Erythroblast (primary cell): ENCODE data around the gene CCSER2.
"Not testable (repeated sequence)": the region's sequence is repeated elsewhere in the genome, so short reads cannot be mapped to it uniquely, and the experiment has no call there.

Source experiments
- DNase-seq, 2 experiments: peaks; one replicate each; lab custom pipeline; 2025; lab: John Stamatoyannopoulos, UW
- GATA1 ChIP-seq: IDR thresholded peaks from 2 replicates; pipeline ENCODE4 v1.6.1; 2011; ENCODE audit warnings: low read depth, mild to moderate bottlenecking, control low read depth, low read length, moderate library complexity
- POLR2A ChIP-seq: IDR thresholded peaks from 2 replicates; pipeline ENCODE4 v1.6.1; 2011; ENCODE audit warnings: mild to moderate bottlenecking, low read length

The CCSER2 gene

DNA sequence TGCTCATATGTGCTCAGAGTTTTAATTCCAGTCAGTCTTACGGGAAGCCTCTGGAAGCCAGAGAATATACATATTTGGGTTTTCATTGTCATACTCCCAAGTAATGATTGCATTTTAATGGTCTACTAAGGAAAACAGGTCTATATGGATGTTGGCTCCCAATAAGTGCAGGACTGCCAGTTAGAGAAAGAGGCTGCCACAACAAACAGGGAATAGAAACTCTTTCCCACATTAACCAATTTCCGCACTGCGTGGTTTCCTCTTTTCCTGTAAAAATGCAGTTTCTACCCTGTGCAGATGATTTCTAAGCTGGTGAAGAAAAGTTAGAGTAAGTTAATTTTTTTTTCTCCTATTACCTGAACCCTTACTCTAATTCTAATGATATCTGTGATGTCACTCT lies 78.2 kb downstream of the CCSER2 start:
- DNase-seq, result no peak
- TF ChIP-seq GATA1, result no peak
- no peak for TF ChIP-seq POLR2A

DNA sequence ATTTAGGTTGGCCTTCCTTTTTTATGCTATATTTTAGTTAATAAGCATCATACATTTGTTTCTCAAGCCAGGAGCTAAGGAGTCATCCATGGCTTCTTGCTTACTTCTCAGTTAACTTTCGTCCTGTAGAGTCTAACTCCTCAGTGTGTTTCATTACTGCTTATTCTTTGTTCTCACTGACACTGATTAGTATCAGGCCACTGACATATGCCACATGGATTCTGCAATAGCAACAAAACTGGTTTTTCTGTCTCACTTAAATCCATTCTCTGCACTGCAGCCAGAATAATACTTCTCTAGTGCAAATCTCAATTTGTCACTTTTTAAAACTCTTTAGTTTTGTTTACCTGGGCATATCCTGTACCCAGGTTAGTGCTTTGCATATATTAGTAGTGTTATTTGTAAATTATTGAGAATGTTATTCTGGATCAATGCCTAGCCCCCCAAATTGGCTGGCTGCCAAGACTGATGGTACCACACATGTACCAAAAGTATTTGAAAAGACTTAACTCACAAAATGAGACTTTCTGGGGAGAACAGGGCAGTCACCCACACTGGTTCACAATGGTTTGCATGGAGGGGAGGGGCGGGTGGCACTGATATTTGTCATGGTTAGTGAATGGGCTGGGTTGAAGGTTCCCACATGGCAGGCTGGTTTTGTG lies 79.1 kb downstream of the CCSER2 start:
- TF ChIP-seq POLR2A (no peak), GATA1 (no peak)
- no peak for DNase-seq

DNA sequence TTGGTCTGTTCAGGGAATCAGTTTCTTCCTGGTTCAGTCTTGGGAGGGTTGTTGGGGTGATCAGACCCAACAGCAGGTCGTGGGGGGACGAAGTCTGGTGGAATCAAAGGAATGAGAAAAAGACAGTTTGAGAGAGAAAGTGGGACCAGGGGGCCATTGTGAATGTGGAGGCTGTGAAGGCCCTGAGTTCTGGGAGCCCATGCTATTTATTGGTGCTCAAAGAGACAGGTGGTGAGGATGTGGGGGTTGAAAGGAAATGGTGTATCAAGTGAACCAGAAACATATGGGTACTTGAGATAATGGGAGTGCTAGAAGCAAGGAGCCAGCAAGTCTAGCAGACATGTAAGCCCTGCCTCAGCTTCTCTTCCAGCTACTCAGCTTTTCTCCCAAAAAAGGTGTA lies 84.1 kb downstream of the CCSER2 start:
- TF ChIP-seq GATA1 (no peak), POLR2A (no peak)
- DNase-seq, result no peak

DNA sequence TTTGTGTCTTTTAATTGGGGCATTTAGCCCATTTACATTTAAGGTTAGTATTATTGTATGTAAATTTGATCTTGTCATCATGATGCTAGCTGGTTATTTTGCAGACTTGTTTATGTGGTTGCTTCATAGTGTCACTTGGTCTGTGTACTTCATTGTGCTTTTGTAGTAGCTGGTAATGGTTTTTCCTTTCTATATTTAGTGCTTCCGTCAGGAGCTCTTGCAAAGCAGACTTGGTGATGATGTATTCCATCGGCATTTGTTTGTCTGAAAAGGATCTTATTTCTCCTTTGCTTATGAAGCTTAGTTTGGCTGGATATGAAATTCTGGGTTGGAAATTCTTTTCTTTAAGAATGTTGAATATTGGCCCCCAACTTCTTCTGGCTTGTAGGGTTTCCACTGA lies 85.7 kb downstream of the CCSER2 start:
- not testable (repeated sequence) for DNase-seq

DNA sequence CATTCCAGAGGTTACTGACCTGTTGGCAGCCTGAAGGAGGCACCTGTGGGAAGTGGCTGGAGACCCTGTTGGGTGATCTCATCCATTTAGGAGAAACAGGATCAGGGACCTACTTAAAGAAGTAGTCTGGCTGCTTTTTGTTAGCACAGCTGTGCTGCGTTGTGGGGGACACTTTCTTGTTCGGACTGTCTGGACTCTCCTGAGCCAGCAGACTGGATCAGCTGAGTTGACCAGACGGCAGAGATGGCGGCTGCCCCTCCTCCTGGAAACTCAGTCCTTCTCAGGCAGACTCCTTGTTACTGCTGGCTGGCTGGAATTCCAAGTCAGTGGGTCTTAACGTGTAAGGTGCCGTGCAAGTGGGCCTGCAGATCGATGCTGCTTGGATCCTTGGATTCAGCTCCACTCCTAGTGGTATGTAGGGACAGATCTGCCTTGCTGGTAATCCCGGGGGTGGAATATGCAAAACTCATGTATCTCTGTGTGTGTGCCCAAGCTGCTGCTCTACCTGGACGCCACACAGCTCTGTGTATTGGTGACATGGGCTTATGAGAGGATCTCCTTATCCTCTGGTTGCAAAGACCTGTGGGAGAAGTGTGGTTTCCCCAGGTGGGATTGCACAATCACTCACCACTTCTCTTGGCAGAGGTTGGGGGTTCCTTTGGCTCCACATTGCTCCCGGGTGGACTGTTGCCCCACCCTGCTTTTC lies 87.3 kb downstream of the CCSER2 start:
- TF ChIP-seq GATA1 (no peak), POLR2A (no peak)
- no peak for DNase-seq

DNA sequence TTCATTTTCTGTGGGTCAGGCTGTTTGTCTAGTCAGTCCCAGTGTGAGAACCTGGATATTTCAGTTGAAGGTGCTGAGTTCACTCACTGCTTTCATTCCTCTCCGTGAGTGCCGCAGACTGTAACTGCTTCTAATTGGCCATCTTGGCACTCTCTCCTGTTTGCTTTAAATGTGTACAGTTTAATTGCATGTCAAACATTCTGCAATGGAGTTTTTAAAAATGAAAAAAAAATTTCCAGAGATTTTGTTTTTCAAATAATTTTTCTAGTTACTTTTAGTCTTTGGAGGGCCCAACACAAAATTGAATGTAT lies 87.8 kb downstream of the CCSER2 start:
- no peak for DNase-seq
- no peak for TF ChIP-seq GATA1
- TF ChIP-seq POLR2A, result no peak

DNA sequence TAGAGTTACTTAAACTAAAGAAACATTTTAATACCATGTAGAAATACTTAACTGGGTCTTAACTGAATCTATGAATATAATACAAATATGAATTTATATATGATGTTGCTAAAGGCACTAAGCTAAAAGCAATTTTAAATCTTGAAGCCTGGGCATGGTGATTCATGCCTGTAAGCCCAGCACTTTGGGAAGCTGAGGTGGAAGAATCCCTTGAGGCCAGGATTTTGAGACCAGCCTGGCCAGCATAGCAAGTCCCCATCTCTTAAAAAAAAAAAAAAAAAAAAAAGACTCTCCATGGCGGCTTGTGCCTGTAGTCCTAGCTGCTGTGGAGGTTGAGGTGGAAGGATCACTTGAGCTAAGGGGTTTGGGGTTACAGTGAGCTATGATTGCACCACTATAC lies 95.3 kb downstream of the CCSER2 start:
- DNase-seq, result no peak
- no peak for TF ChIP-seq POLR2A
- no peak for TF ChIP-seq GATA1

DNA sequence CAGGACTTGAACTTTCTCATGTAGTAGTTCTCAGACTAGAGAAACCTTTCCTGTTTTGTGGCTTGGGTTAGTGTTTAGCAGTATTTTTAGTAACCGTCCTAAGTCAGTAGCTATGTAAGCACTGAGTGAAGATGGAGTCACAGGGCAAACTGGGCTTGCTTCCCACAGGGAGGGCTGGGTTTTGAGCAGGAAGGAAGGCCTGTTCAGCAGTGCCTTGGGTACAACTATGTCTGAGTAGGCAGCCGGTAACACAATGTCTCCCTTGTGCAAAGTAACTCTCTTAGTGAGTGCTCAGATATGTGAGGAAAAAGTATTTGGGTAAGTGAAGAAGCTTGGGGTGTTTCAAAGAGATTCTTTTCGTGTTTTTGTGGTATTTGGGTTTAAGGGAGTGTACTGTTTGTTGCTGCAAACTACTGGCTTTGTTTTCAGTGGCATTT lies 96.4 kb downstream of the CCSER2 start:
- DNase-seq, result no peak
- TF ChIP-seq POLR2A (no peak), GATA1 (no peak)

DNA sequence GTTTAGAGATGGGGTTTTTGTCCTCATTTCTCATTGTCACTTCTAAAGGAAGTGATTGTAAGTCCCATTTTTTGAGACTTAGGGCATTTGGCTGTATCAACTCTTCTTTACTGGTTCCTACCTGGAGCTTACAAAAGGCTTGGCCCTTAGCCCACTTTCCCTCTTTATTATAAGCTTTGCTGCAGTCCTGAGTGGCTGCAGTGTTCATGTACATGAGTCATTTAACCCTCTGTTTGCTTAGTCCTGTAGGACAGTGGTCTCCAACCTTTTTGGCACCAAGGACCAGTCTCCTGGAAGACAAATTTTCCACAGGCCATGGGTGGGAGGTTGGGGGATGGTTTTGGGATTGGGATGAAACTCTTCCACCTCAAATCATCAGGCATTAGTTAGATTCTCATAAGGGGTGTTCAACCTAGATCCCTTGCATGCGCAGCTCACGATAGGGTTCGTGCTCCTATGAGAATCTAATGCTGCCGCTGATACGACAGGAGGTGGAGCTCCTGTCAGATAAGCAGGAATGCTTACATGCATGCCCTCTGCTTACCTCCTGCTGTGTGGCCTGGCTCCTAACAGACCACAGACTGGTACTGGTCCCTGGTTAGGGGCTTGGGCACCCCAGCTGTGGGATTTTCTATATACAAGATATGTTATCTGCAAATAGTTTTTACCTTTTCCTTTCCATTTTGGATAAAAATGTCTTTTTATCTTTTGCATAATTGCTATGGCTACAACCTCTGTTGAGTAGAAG lies 99.7 kb downstream of the CCSER2 start:
- DNase-seq, result no peak
- TF ChIP-seq GATA1 (no peak), POLR2A (no peak)

DNA sequence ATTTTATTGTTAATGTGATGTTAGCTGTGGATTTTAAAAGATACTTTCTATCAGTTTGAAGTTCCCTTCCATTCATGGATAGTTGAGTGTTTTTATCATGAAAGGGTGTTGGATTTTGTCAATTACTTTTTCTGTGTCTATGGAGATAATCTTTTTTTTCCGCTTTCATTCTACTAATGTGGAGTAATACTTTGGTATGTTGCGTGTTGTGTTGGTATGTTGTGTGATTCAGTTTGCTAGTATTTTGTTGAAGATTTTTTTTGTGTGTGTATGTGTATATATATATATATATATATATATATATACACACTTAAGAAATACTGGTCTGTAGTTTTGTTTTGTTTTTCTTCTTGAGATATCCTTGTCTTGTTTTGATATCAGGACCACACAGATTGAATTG lies 100.3 kb downstream of the CCSER2 start:
- TF ChIP-seq POLR2A (no peak), GATA1 (no peak)
- DNase-seq, result no peak

DNA sequence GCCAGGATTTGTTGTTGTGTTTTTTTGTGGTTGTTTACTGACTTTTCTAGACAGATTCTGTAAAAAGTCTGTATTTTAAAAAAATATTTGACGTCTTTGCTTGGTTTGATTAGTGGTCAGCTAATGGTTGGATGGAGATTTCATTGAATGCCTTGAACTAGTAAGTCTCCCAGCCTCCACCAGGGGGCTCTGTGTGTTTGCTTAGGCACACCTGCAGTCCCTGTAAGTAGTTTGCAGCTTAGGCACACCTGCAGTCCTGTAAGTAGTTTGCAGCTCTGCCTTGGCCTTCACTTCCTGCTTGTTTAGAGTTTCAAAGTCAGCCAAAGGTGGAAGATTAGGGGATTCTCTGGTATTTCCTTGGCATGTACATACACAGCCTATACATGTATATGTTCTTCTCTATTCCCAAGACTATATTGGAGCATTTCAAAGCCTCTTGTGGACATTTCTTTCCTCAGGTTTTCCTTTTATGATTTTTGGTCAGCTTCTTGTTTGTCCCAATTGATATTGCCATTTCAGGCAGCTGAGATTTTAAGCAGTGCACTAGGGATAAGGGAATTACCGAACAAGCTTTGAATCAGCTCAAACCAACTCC lies 101.6 kb downstream of the CCSER2 start:
- peak; percentile 60 to 74 for DNase-seq
- TF ChIP-seq POLR2A (no peak), GATA1 (no peak)

DNA sequence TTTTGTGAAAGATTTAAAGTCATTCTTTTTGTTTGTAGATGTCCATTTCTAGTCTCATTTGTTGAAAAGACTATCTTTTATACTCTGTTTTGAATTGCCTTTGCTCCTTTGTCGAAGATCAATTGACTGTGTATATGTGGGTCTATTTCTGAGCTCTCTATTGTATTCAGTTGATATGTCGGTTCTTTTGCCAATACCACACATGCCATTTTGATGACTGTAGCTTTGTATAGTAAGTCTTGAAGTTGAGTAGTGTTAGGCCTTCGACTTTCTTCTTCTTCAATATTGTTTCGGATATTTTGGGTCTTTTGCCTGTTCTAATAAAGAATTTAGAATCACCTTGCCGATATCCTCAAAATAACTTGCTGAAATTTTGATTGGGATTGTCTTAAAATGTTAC lies 104.5 kb downstream of the CCSER2 start:
- no peak for TF ChIP-seq GATA1

DNA sequence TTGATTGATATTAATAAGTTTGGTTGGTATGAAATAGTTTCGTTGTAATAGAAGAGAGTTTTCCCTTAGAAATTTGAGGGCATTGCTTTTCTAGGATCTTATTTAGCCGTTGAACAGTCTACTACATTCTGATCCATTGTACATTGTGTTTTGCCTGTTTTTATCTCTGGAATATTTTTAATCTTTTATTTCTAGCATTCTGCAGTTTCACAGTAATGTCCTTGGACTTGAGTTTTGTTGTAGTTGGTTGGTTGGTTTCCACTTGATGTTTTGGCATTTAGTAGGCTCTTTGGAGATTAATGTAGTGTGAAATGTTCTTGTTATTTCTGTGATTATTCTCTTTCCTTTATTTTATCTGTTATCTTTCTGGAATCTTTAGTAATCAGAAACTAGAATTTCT lies 112.4 kb downstream of the CCSER2 start:
- no peak for DNase-seq
- TF ChIP-seq GATA1 (no peak), POLR2A (no peak)

More for the DNA sequence above, 104.5 kb downstream of the CCSER2 start:
- DNase-seq, result no peak
